ENCODE measurements around the gene ATRN. TPM values are rescaled to one million over a fixed set of nuclear protein-coding genes. Genes with fewer than 3 reads are reported as not detected.
A peak's percentile ranks its signal among the peaks of the same experiment; 100 is the strongest.

ATRN gene
- total and polyA plus RNA-seq, 2 donors from 2014 or later = 15.7 to 48.1 TPM

- FAIRE-seq (no peak), DNase-seq (no peak)
- Histone ChIP-seq H3K4me1 (ENCODE audit: control insufficient read depth in 2 of 3, insufficient read depth in 2 of 3, low read depth in 1 of 3, low read length in 3 of 3) (no peaks in the 10 kb centered on the region), H3K4me3 (ENCODE audit: low read length in 3 of 3) (no peak overlapping the region), H3K9me3 (ENCODE audit: control insufficient read depth in 2 of 3, insufficient read depth in 1 of 3, low read length in 3 of 3) (no peaks in the 10 kb centered on the region), H3K27me3 (ENCODE audit: control insufficient read depth, insufficient read depth, low read length) (no peaks in the 10 kb centered on the region), H3K27ac (ENCODE audit: low read depth in 2 of 2, low read length in 2 of 2) (no peak overlapping the region), H3K36me3 (ENCODE audit: control insufficient read depth in 2 of 3, insufficient read depth in 3 of 3, low read length in 3 of 3) (peaks cover 2 to 33% (median 17%) of the 10 kb centered on the region in 3 donors), H3K9ac (ENCODE audit: low read length in 3 of 3) (no peak overlapping the region)
- no peak for TF ChIP-seq CTCF (IDR thresholded peaks at IDR 0.05; ENCODE audit: borderline replicate concordance, extremely low read depth, insufficient read depth)
- intact Hi-C loops (cut with DNase I) = no loop called here
Observed at GRCh38 chr20:3576363-3576762, 105.5 kb downstream of the ATRN start.

GRCh38 chr20:3577366-3577765, 106.5 kb downstream of the ATRN start:
- FAIRE-seq (no peak), DNase-seq (no peak)
- no peak for TF ChIP-seq CTCF (IDR thresholded peaks at IDR 0.05; ENCODE audit: borderline replicate concordance, extremely low read depth, insufficient read depth)
- Histone ChIP-seq H3K27ac (ENCODE audit: low read depth in 2 of 2, low read length in 2 of 2) (no peak overlapping the region), H3K9ac (ENCODE audit: low read length in 3 of 3) (no peak overlapping the region), H3K9me3 (ENCODE audit: control insufficient read depth in 2 of 3, insufficient read depth in 1 of 3, low read length in 3 of 3) (no peaks in the 10 kb centered on the region), H3K4me1 (ENCODE audit: control insufficient read depth in 2 of 3, insufficient read depth in 2 of 3, low read depth in 1 of 3, low read length in 3 of 3) (no peaks in the 10 kb centered on the region), H3K4me3 (ENCODE audit: low read length in 3 of 3) (no peak overlapping the region), H3K27me3 (ENCODE audit: control insufficient read depth, insufficient read depth, low read length) (no peaks in the 10 kb centered on the region), H3K36me3 (ENCODE audit: control insufficient read depth in 2 of 3, insufficient read depth in 3 of 3, low read length in 3 of 3) (peaks cover 2 to 38% (median 19%) of the 10 kb centered on the region in 3 donors)
- intact Hi-C loops (cut with DNase I) = no loop called here

- H3K27me3 ChIP-seq (ENCODE audit: control insufficient read depth, insufficient read depth, low read length) = no peaks in the 10 kb centered on the region
- no peak overlapping the region for H3K9ac ChIP-seq (ENCODE audit: low read length in 3 of 3)
- DNase-seq (no peak), FAIRE-seq (no peak)
- no peak overlapping the region for H3K27ac ChIP-seq (ENCODE audit: low read depth in 2 of 2, low read length in 2 of 2)
- H3K36me3 ChIP-seq (ENCODE audit: control insufficient read depth in 2 of 3, insufficient read depth in 3 of 3, low read length in 3 of 3) = peaks cover 6 to 57% (median 23%) of the 10 kb centered on the region in 3 donors
- no peaks in the 10 kb centered on the region for H3K9me3 ChIP-seq (ENCODE audit: control insufficient read depth in 2 of 3, insufficient read depth in 1 of 3, low read length in 3 of 3)
- H3K4me1 ChIP-seq (ENCODE audit: control insufficient read depth in 2 of 3, insufficient read depth in 2 of 3, low read depth in 1 of 3, low read length in 3 of 3) = no peaks in the 10 kb centered on the region
- intact Hi-C loops (cut with DNase I) = no loop called here
- TF ChIP-seq CTCF (IDR thresholded peaks at IDR 0.05; ENCODE audit: borderline replicate concordance, extremely low read depth, insufficient read depth) = peak; percentile 3
- no peak overlapping the region for H3K4me3 ChIP-seq (ENCODE audit: low read length in 3 of 3)
Observed at GRCh38 chr20:3580412-3580811, 109.6 kb downstream of the ATRN start.

GRCh38 chr20:3583765-3584164, 112.9 kb downstream of the ATRN start:
- Histone ChIP-seq H3K4me1 (ENCODE audit: control insufficient read depth in 2 of 3, insufficient read depth in 2 of 3, low read depth in 1 of 3, low read length in 3 of 3) (no peaks in the 10 kb centered on the region), H3K4me3 (ENCODE audit: low read length in 3 of 3) (no peak overlapping the region), H3K36me3 (ENCODE audit: control insufficient read depth in 2 of 3, insufficient read depth in 3 of 3, low read length in 3 of 3) (peaks cover 4 to 55% (median 11%) of the 10 kb centered on the region in 3 donors), H3K9me3 (ENCODE audit: control insufficient read depth in 2 of 3, insufficient read depth in 1 of 3, low read length in 3 of 3) (peaks cover 0 to 3% (median 0%) of the 10 kb centered on the region in 3 donors), H3K9ac (ENCODE audit: low read length in 3 of 3) (no peak overlapping the region), H3K27ac (ENCODE audit: low read depth in 2 of 2, low read length in 2 of 2) (no peak overlapping the region), H3K27me3 (ENCODE audit: control insufficient read depth, insufficient read depth, low read length) (no peaks in the 10 kb centered on the region)
- intact Hi-C loops (cut with DNase I) = no loop called here
- no peak for TF ChIP-seq CTCF (IDR thresholded peaks at IDR 0.05; ENCODE audit: borderline replicate concordance, extremely low read depth, insufficient read depth)
- DNase-seq = no peak
- no peak for FAIRE-seq
